GM12864 (cell line): ENCODE measurements around the gene CASP12.

Source experiments
- DNase-seq: peaks from one replicate; pipeline ENCODE4 v3.0.0-alpha.2; 2011; ENCODE audit warnings: low read depth
- H3K4me3 ChIP-seq: 2 replicates; pipeline ENCODE4 v1.5.1; 2011; ENCODE audit warnings: mild to moderate bottlenecking, low read depth, low read length, control low read depth
- TF ChIP-seq, protein P1 (sequence below): IDR thresholded peaks from 2 replicates; pipeline ENCODE4 v1.5.1; 2011; ENCODE audit warnings: low read depth, mild to moderate bottlenecking, moderate library complexity, low read length, control low read depth, inconsistent platforms; ENCODE audit errors: missing control alignments

Gene CASP12

DNA sequence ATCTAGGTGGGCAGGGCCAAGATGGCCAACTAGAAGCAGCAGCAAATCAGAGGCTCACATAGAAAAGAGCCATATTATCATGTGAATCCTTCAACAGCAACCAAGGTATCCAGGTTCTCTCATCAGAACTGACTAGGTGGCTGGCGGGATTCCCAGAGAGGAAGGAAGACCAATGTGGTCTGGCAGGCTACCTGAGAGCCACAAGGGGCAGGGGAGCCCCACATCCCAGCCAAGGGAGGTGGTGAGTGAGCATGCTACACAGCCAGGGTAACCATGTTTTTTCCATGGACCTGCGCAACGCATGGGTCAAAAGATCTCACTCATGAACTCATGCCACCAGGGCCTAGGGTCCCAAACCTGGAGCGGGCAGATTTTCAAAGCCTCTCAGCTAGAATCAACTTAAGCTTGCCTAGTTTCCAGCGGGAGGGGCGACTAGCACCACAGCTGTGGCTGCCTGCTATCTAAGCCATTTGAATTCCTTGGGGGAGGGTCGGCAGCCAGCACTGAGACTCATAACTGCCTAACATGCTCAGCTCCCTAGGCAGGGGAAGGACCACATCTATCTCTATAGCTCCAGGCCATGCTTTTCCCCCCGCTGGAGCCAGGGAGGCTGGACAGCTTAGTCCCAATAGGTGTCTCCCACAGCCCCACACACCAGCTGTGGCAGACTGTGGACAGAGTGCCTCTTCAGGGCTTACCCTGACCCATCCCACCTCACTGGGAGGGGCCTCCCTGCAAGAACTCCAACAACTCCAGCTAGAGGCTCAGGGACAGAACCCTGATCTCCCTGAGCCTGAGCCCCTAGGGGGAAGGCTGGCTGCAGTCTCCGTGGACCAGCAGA is 28.7 kb upstream of the CASP12 start:
- TF ChIP-seq, protein P1, sequence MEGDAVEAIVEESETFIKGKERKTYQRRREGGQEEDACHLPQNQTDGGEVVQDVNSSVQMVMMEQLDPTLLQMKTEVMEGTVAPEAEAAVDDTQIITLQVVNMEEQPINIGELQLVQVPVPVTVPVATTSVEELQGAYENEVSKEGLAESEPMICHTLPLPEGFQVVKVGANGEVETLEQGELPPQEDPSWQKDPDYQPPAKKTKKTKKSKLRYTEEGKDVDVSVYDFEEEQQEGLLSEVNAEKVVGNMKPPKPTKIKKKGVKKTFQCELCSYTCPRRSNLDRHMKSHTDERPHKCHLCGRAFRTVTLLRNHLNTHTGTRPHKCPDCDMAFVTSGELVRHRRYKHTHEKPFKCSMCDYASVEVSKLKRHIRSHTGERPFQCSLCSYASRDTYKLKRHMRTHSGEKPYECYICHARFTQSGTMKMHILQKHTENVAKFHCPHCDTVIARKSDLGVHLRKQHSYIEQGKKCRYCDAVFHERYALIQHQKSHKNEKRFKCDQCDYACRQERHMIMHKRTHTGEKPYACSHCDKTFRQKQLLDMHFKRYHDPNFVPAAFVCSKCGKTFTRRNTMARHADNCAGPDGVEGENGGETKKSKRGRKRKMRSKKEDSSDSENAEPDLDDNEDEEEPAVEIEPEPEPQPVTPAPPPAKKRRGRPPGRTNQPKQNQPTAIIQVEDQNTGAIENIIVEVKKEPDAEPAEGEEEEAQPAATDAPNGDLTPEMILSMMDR, result no peak
- DNase-seq, result no peak
- no peak overlapping the region for H3K4me3 ChIP-seq

DNA sequence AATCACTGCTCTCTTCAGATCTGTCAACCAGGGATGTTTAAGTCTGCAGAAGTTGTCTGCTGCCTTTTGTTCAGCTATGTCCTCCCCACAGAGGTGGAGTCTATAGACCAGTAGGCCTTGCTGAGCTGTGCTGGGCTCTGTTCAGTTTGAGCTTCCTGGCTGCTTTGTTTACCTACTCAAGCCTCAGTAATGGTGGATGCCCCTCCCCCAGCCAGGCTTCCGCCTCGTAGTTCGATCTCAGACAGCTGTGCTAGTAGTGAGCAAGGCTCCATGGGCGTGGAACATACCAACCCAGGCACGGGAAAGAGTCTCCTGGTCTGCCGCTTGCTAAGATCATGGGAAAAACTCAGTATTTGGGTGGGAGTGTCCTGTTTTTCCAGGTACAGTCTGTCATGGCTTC is 27.6 kb upstream of the CASP12 start:
- H3K4me3 ChIP-seq, result no peak overlapping the region
- DNase-seq, result no peak
- TF ChIP-seq, protein P1, result no peak

DNA sequence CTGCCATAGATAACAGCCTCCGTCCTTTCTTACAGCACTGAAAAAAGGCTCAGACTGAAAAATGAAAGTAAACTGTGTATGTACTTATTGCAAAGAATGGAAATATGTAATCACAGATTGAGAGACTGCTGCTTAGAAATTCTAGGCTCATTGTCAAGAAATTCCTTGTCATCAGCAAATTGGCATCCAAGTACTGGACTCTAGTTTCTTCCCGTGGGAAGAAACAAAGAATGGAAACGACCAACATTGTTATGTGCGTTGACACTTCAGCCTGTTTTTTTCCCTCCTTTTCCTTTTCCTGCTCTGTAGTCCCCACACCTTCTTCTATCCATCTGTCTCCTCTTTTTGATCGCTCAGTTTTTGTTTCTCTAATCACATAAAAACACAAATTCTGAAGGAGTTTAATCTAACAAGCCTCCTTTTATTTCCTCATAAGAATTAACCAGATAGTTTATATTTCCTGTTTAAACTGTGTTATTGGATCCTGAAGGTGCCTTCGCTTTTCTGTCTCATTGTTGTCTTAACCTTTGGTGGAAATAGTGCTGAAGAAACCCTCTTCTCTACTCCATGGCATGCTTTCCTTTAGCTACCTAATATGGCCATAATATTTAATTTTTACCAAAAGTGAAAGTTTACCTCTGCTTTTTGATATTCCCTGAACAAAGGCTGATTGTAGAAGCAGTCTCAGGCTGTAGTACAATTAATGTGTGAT is 20.0 kb upstream of the CASP12 start:
- peak overlapping the region; percentile 34 for H3K4me3 ChIP-seq
- TF ChIP-seq, protein P1, result no peak
- no peak for DNase-seq

DNA sequence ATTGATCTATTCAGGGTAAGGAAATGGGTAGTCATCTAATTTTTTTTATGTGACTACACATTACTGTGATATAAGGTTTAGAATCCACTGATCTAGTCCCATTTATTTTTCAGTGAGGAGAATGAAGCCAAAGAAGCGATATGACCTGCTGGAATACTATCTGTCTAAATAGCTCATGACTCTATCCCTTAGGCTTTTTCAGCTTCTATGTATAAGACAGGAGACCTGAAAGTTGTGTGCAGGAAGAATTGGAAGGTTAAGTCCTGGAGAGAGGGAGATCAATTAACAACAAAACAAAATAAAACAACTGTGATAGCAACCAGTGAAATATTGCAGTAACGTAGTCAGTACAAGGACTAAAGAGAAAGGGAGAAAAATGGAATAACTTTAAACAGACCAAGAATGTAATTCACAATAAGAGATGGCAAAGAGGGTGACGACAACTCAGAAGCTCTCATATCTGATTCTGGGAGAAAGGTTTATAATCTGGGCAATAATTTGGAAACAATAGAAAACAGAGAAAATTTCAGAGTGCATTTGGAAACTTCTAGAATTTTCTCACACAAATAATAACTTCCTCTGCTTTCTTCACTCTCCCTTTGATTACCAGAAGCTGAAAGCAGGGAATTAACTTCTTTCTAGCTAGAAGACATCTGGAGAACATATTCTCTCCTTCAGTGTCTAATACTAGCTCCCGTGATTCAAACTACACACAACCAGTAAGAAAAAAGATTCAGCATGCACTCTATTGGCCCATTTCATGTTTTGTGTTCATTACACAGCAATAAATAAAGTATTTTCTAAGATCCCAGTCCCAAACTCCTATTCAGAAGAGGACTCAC is 19.2 kb upstream of the CASP12 start:
- TF ChIP-seq, protein P1, result no peak
- H3K4me3 ChIP-seq, result peak overlapping the region; percentile 34; the same call in 1 of the 2 replicates
- no peak for DNase-seq

DNA sequence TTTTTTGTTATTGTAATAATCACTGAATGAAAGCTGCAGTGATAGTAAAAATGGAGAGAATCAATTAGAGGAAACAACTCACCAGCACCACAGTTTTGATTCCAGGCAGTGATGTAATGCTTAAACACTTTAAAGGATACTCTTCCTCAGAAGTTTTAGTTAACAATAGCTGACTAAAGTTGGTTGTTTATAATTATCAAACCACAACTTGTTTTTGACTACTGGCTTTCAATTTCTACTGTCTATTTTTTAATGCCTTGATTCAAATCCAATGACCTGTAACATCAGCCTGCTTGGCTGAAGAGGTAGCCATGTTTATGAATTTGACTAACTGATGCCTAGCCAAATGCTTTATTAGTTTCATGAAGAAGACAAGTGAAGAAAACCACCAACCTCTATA is 18.2 kb upstream of the CASP12 start:
- TF ChIP-seq, protein P1, result no peak
- no peak for DNase-seq
- no peak overlapping the region for H3K4me3 ChIP-seq

DNA sequence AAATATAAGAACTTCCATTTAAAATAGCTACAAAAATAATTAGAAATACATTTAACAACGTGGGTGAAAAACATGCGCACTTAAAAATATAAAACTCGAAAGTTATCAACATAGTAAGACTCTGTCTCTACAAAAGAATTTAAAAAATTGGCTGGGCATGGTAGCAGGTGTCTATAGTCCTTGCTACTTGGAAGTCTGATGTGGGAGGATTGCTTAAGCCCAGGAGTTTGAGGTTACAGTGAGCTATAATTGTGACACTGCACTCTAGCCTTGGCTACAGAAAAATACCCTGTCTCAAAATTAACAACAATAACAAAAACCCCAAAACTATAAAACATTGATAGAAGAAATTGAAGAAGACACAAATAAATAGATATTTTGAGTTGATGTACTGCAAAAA is 13.8 kb upstream of the CASP12 start:
- no peak for DNase-seq
- H3K4me3 ChIP-seq, result no peak overlapping the region
- TF ChIP-seq, protein P1, result no peak
